ENCODE data around the gene DGCR8.

- TF ChIP-seq CTCF (IDR thresholded peaks at IDR 0.05) (no peak), POLR2A (IDR thresholded peaks at IDR 0.05) (no peak)
Observed at GRCh38 chr22:20083157-20083890, 3.3 kb downstream of the DGCR8 start.

Measured in uterus (tissue), 2 donors.